Keratinocyte (primary cell): ENCODE data around the gene SLC35A1.

Experiments used
- EZH2 ChIP-seq: IDR thresholded peaks from one replicate; pipeline ENCODE4 v1.6.1; 2012; ENCODE audit warnings: inconsistent platforms, mild to moderate bottlenecking, low read length, moderate library complexity
- TF ChIP-seq, protein P1 (sequence below), 3 experiments: IDR thresholded peaks in 1 of 3; conservative IDR thresholded peaks in 1 of 3; optimal IDR thresholded peaks in 1 of 3; 2 replicates in 2 of 3; 3 replicates in 1 of 3; pipeline versions ENCODE3 to v1.5.1; 2011; ENCODE audit warnings: low read length in 3 of 3, mild to moderate bottlenecking in 3 of 3, moderate library complexity in 2 of 3, control low read depth in 1 of 3, inconsistent platforms in 1 of 3; ENCODE audit not compliant: insufficient read depth in 2 of 3; ENCODE audit errors: extremely low read depth in 1 of 3

DNA sequence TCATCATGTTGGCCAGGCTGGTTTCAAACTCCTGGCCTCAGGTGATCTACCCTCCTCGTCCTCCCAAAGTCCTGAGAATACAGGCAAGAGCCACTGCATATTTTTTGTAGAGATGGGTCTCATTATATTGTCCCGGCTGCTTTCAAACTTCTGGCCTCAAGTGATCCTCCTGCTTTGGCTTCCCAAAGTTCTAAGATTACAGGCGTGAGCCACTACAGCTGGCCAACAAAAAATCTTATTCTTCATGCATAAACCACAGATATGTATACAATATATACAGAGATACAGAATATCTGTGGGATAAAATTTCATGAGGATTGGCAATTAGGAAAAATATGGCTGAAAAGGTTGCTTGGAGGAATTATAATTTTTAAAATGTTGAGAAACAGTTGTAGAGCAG, 49.9 kb downstream of the SLC35A1 start:
- TF ChIP-seq, protein P1, sequence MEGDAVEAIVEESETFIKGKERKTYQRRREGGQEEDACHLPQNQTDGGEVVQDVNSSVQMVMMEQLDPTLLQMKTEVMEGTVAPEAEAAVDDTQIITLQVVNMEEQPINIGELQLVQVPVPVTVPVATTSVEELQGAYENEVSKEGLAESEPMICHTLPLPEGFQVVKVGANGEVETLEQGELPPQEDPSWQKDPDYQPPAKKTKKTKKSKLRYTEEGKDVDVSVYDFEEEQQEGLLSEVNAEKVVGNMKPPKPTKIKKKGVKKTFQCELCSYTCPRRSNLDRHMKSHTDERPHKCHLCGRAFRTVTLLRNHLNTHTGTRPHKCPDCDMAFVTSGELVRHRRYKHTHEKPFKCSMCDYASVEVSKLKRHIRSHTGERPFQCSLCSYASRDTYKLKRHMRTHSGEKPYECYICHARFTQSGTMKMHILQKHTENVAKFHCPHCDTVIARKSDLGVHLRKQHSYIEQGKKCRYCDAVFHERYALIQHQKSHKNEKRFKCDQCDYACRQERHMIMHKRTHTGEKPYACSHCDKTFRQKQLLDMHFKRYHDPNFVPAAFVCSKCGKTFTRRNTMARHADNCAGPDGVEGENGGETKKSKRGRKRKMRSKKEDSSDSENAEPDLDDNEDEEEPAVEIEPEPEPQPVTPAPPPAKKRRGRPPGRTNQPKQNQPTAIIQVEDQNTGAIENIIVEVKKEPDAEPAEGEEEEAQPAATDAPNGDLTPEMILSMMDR (optimal IDR thresholded peaks at IDR 0.05 in 1 of 3, IDR thresholded peaks at IDR 0.05 in 1 of 3, conservative IDR thresholded peaks at IDR 0.05 in 1 of 3; ENCODE audit: extremely low read depth in 1 of 3, insufficient read depth in 2 of 3, low read length in 3 of 3): no peak
- no peak for TF ChIP-seq EZH2
